GM18499 (cell line): ENCODE data around the gene ZNF274.
"Not testable (repeated sequence)": the region's sequence is repeated elsewhere in the genome, so short reads cannot be mapped to it uniquely, and the experiment has no call there.

Experiments used
- ATAC-seq: cut with Tn5 transposase; IDR thresholded peaks from one replicate; pipeline ENCODE4 v1.9.1; 2021; ENCODE audit warnings: moderate number of reproducible peaks; ENCODE audit not compliant: insufficient read depth, unreplicated experiment

ZNF274 gene

DNA sequence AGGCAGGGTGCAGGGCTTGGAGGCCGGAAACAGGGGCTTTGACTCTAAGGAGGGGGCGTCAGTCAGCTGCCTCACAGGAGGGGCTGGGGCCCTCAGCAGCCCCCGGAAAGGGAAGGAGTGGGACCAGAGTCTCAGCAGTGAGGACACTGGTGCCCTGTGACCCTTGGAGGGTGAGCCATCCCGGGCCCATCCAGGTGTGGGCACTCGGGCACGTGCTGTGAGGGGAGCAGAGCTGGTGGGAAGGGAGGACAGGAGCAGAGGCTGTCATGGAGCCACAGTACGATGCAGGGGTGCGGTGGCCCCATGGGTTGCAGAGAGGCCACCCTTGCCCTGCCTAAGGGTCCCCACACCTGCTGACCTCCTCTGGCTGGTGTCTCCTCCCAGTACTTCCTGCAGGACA is 26.7 kb downstream of the ZNF274 start:
- ATAC-seq, result no peak

DNA sequence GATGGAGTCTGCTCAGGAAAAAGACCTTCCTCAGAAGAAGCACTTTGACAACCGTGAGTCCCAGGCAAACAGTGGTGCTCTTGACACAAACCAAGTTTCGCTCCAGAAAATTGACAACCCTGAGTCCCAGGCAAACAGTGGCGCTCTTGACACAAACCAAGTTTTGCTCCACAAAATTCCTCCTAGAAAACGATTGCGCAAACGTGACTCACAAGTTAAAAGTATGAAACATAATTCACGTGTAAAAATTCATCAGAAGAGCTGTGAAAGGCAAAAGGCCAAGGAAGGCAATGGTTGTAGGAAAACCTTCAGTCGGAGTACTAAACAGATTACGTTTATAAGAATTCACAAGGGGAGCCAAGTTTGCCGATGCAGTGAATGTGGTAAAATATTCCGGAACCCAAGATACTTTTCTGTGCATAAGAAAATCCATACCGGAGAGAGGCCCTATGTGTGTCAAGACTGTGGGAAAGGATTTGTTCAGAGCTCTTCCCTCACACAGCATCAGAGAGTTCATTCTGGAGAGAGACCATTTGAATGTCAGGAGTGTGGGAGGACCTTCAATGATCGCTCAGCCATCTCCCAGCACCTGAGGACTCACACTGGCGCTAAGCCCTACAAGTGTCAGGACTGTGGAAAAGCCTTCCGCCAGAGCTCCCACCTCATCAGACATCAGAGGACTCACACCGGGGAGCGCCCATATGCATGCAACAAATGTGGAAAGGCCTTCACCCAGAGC is 29.6 kb downstream of the ZNF274 start:
- no peak for ATAC-seq

DNA sequence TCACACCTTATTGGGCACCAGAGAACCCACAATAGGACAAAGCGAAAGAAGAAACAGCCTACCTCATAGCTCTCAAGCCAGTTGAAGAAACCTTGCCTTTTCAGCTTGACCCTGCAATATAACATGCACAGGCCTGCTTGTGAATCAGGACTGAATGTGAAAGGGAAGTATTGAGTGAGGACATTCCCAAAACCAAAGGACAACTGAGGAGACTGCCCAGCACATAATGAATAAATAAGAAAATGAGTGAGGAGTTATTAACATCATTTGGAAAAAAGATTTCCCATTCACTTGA is 30.2 kb downstream of the ZNF274 start:
- ATAC-seq, result no peak

DNA sequence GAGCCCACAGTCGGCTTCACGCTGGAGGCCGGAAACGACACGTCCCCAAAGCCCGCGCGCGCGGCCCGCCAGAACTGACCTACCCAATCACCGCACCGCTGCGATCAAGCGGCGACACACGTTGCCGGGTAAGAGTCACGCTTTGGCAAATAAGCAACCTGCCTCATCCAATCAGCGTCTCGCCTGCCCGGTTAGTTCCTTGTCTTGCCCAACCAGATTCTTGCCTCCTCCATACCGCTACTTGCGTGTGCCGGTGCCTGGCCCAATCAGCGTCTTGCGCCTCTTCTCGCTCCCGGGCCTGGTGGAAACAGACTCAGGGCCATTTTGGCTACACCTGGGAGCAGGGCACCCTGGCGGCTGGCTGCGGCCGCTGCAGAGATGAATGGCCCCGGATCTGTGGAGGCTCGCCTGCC is 34.2 kb downstream of the ZNF274 start:
- no peak for ATAC-seq

DNA sequence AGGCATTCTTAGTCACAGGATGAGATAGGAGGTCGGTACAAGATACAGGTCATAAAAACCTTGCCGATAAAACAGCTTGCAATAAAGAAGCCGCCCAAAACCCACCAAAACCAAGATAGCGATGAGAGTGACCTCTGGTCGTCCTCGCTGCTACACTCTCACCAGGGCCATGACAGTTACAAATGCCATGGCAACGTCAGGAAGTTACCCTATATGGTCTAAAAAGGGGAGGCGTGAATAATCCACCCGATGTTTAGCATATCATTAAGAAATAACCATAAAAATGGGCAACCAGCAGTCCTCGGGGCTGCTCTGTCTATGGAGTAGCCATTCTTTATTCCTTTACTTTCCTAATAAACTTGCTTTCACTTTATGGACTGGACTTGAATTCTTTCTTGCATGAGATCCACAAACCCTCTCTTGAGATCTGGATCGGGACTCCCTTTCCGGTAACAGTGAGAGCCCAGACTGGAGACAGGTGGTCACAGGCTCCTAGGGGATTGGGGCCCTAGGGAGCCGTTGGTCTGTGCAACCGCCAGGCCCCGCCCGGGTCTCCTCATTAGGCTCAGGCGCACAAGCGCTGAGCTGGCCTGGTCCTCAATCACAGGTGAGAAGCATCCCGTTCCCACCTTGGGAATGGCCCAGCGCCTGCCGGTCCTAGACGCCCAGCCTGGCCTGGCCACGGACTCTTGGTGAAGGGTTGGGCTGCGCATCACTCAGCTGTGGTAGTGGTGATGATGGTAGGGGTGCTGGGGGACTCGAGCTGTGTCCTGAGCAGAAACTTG is 34.9 kb downstream of the ZNF274 start:
- ATAC-seq, result no peak

DNA sequence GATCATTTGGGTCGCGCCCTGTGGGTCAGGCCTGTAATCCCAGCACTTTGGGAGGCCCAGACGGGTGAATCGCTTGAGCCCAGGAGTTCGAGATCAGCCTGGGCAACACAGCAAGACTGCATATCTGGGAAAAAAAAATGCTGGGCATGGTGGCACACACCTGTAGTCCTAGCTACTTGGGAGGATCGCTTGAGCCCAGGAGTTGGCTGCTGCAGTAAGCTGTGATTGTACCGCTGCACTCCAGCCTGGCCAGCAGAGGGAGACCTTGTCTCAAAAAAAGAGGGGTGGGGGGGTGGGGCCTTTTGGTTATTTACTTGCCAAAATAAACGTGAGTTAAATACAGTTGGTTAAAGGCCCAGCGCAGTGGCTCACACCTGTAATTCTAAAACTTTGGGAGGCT is 36.0 kb downstream of the ZNF274 start:
- no peak for ATAC-seq

DNA sequence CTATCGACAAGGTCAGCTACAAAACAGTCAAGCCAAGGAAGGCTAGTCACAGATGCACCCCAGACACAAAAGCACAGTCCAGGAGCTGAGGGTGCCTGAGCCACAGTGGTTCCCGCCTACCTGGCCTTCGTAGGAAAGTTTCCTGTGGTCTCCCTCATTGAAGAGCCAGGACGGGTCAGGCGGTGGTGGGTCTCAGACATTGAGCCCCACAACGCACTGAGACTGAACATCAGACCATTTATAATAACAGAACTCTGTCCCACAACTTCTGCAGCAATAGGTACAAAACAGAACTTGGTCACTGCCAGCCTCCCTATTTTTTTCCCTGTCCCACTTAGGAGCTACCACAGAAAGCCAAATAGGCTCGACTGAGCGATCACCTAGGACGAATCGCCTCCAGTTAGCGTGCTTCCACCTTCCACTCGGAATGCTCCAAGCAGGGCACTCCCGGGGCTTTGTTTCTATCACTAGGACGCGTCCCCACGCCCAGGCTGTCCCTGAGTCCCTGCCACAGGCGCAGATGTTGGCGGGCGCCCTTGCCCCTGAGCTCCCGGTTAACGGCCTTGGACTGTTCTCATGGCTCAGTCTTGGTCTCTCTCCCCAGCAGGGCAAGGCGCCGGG is 45.2 kb downstream of the ZNF274 start:
- ATAC-seq, result no peak

DNA sequence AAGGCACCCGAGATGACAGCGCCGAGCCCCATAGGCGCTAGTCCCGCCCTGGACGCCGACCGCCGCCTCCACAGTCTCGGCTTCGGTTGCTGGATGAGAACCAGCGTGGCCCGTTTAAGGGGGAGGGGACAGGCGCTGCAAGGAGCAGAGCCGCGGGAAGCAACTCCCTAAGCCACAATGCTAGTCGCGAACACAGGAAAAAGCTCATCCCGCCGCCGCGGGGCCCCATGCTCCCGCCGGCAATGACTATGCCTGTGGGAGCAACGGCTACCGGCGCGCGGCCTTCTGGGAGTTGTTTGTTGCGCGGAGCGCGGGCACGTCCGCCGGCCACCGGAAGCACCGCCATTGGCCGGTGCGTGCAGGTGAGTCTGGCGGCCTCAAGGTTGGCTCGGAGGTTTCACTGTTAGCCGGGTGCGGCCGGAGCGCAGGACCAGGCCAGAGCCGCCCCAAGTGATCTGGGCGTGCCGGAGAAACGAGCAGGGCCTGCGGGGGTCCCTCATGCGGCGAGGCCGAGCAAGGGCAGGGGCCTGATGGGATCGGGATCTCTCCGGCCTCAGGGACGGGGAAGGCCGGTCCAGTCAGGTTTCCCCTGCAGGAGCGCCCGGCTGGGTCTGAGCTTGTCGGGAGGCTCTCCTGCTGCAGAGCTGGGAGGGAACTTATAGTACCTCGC is 45.9 kb downstream of the ZNF274 start, which contains the start of gene ZNF544:
ZNF544 (plus strand) TSS at position 330 of the 670 bp plus-strand sequence. CDS start 15,110 bp downstream, outside the sequence.
- no peak for ATAC-seq

DNA sequence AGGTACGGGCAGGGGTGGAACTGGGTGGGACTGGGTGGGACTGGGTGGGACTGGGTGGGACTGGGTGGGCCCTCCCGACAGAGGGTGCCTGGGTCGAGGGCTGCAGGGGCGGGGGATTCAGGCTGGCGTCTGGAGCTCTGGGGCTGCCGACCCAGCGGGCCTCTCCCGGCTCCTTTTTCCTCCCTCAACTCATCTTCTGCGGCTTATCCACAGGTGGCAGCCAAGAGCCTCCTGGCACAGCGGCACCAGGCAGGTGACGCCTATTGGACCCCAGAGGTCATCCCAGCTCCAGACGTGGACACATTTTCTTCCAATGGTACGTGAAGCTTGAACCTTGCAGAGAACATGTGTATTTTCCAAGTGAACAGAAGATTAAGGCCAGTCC is 46.4 kb downstream of the ZNF274 start:
- ATAC-seq, result no peak

DNA sequence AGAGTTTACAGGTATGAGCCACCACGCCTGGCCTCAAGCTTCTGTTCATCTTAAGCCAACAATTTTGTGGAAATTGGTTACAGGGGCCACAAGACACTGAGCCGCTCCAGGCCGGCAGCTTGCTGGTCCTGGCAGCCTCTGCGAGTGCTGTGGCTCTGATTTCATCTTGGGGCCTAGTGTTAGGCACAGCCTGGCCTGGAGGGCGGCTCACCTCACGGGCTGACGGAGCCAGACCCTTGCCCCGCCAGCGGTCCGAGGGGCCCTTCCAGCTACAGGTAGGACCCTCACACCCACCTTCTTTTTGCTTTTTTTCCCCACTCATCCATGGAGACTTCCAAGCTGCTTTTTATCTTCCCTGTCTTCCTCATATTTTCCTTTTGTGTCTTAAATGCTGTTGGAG is 54.5 kb downstream of the ZNF274 start:
- ATAC-seq, result no peak

DNA sequence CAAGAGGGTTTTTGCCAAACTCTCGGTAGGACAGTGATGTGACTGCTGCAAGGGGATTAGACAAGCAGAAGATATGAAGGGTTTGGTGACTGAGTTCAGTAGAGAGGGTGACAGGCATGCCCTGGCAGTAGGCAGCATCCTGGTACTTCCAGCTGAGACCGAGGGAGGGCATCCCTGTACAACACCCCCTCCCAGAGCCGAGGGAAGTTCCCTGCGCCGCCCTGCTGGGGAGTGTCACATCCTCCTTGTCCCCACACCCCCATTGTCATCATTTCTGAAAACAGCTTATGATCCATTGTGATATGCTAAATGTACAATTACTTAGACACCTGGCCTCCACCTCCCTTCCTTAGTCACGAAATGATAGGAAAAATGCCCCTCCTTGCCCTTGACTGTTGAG is 60.5 kb downstream of the ZNF274 start:
- ATAC-seq, result no peak

DNA sequence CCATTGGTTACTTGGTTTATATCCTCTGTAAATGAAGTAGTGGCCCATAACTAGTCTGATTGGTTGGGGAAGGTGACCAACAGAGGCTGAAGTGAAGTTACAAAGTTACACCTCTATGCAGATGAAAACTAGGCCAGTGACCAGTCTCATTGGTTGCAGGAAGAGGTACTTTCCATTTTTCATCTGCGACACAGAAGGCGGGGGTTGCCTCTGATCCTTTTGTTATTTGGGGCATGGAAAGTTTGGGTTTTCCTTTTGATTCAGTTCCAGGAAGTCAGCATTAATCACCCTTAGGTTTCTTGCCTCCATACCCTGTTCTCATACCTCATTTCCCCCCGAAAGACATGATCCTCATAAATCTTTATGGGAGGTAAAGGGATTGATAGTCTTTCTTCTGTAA is 66.0 kb downstream of the ZNF274 start:
- no peak for ATAC-seq

DNA sequence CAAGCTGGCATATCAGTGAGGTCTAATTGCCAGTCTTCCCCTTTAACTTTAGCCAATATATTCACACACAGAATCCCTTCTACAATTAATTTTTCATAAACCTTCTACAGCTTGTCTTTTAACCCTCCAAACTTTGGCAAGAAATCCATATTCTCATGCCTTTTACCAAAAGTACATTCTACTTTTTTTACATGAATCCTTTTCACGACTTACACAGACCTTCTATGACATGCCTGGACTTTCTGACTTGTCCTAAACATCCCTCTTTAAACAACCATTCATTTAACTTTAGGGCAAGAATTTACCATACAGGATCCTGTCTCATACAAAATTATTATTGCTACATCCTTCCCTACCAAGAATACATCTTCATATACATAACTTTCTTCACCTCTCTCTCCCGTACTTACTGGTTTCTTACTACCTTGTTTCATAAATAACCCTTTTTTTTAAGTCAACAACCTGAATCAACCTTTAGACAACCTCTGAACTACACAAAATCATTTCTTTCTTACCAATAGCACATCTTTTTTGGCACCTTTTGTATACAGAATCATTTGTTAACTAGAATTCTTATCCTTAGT is 69.3 kb downstream of the ZNF274 start:
- ATAC-seq, result no peak

DNA sequence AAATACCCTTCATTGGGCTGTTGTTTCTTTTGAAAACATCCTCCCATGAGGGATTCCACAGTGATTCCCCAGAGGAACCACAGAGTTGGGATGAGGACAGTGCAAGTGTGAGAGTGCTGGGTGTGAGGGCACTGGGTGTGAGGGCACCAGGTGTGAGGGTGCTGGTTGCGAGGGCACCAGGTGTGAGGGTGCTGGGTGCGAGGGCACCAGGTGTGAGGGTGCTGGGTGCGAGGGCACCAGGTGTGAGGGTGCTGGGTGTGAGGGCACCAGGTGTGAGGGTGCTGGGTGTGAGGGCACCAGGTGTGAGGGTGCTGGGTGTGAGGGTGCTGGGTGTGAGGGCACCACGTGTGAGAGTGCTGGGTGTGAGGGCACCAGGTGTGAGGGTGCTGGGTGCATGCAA is 75.4 kb downstream of the ZNF274 start:
- not testable (repeated sequence) for ATAC-seq

DNA sequence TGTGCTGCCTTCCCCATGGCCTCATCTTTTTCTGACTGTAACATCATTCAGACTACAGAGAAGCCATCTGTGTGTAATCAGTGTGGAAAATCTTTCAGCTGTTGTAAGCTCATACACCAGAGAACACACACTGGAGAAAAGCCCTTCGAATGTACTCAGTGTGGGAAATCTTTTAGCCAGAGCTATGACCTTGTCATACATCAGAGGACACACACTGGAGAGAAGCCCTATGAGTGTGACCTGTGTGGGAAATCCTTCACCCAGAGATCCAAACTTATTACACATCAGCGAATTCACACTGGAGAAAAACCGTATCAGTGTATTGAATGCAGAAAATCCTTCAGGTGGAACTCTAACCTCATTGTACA is 78.7 kb downstream of the ZNF274 start:
- no peak for ATAC-seq

DNA sequence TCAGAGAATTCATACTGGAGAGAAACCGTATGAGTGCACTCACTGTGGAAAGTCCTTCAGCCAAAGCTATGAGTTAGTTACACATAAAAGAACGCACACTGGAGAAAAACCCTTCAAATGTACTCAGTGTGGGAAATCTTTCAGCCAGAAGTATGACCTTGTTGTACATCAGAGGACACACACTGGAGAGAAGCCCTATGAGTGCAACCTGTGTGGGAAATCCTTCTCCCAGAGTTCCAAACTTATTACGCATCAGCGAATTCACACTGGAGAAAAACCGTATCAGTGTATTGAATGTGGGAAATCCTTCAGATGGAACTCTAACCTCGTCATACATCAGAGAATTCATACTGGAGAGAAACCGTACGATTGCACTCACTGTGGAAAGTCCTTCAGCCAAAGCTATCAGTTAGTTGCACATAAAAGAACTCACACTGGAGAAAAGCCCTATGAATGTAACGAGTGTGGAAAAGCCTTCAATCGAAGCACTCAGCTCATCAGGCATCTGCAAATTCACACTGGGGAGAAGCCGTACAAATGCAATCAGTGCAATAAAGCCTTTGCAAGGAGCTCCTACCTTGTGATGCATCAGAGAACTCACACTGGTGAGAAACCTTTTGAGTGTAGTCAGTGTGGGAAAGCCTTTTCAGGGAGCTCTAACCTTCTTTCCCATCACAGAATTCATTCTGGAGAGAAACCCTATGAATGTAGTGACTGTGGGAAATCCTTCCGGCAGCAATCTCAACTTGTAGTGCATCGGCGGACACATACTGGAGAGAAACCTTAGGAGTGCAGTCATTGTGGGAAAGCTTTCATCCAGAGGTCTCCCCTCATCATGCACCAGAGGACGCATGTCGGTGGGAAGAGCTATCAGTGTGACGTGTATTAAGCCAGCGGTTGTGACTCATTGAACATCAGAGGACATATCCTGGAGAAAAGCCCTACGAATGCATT is 79.4 kb downstream of the ZNF274 start:
- no peak for ATAC-seq

DNA sequence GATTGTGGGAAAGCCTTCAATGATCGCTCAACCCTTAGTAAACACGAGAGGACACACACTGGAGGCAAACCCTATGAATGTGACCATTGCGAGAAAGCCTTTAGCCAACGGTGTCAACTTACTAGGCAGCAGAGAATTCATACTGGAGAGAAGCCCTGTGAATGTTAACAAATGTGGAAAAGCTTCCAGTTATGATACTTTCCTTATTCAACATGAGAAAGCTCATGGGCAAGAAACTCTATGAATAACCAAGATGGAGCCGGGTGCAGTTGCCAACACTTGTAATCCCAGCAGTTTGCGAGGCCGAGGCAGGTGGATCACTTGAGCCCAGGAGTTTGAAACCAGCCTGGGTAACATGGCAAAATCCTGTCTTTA is 80.0 kb downstream of the ZNF274 start:
- ATAC-seq, result no peak
